Activated CD8-positive, alpha-beta memory T cell treated with anti-CD3 and anti-CD28 coated beads, Interleukin-2, amount 50 U/mL, for 24 hours (primary cell): ENCODE data around the gene PRR14.
A peak's percentile ranks its signal among the peaks of the same experiment; 100 is the strongest.
"Not testable (repeated sequence)": the region's sequence is repeated elsewhere in the genome, so short reads cannot be mapped to it uniquely, and the experiment has no call there.

Experiments used
- DNase-seq: peaks from one replicate; pipeline ENCODE4 v3.0.0-alpha.2; 2020; ENCODE audit errors: extremely low read depth

PRR14 gene

DNA sequence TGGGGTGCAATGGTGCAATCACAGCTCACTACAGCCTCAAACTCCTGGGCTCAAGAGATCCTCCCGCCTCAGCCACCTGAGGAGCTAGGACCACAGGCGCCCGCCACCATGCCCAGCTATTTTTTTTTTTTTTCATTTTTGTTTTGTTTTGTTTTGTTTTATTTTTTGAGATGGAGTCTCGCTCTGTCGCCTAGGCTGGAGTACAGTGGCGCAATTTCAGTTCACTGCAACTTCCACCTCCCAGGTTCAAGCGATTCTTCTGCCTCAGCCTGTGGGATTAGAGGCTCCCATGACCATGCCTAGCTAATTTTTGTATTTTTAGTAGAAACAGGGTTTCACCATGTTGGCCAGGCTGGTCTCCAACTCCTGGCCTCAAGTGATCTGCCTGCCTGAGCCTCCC, 18.3 kb upstream of the PRR14 start:
- not testable (repeated sequence) for DNase-seq

DNA sequence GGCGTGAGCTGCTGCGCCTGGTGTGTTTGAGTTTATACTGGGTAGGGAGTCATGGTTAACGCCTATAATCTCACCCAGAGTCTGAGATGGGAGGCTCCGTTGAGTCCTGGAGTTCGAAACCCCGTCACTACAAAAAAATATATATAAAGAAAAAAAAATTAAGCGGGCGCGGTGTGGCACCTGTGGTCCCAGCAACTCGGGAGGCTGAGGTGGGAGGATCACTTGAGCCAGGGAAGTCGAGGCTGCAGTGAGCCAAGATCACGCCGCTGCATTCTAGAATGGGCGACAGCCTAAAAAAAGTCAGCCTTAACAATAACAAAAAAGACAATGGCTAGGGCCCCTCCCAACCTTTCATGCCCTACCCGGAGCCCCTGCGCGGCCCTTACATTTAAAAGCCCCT, 17.2 kb upstream of the PRR14 start:
- DNase-seq = no peak

DNA sequence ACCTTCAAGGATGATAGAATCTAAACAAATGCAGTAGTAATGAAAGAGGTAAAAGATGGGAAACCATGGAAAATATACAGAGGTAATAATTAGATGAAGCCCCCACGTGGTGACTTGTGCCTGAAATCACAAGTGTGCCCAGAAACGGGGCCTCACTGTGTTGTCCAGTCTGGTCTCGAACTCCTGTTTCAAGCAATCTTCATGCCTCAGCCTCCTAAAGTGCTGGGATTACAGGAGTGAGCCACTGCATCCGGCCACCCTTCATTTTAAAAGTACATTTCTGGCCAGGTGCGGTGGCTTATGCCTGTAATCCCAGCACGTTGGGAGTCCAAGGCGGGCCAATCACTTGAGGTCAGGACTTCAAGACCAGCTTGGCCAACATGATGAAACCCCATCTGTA, 14.2 kb upstream of the PRR14 start:
- no peak for DNase-seq

DNA sequence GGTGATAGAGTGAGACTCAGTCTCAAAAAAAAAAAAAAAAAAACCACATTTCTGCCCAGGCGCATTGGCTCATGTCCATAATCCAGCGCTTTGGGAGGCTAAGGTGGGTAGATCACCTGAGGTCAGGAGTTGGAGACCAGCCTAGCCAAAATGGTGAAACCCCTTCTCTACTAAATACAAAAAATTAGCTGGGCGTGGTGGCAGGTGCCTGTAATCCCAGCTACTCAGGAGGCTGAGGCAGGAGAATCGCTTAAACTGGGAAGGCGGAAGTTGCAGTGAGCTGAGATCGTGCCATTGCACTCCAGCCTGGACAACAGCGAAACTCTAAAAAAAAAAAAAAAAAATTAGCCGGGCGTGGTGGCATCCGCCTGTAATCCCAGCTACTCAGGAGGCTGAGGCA, 13.6 kb upstream of the PRR14 start:
- not testable (repeated sequence) for DNase-seq

DNA sequence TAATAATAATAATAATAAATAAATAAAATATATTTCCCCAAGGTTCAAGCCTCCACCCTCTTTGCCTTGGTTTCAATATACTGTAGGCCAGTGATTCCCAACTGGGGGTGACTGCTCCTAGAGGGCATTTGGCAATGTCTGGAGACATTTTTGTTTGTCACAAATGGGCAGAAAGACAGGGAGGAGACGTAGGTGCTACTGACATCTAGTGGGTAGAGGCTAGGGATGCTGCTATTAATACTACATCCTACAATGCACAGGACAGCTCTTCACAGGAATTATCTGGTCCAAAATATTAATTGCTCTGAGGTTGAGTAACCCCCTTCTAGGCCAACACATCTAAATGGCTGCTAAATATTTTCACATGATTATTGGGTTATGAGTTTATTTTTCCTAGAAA, 12.8 kb upstream of the PRR14 start:
- DNase-seq = no peak

DNA sequence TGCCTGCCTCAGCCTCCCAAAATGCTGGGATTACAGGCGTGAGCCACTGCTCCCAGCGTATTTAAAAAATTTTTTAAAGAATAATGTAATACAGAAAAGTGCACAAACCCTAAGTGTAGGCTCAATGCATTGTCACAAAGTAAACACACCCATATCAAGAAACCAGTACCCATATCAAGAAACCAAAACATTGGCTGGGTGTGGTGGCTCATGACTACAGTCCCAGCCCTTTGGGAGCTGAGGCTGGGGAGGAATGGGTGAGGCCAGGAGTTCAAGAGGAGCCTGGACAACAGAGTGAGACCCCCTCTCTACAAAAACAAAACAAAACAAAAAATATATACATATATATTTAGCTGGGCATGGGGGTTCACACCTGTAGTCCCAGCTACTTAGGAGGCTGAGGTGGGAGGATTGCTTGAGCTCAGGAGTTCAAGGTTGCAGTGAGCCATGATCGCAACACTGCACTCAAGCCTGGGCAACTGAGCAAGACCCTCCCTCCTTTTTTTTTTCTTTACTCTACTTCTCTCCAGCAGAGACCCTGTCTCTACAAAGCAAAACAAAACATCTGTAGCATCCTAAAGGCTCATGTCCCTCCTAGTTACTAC, 9.3 kb upstream of the PRR14 start:
- no peak for DNase-seq

DNA sequence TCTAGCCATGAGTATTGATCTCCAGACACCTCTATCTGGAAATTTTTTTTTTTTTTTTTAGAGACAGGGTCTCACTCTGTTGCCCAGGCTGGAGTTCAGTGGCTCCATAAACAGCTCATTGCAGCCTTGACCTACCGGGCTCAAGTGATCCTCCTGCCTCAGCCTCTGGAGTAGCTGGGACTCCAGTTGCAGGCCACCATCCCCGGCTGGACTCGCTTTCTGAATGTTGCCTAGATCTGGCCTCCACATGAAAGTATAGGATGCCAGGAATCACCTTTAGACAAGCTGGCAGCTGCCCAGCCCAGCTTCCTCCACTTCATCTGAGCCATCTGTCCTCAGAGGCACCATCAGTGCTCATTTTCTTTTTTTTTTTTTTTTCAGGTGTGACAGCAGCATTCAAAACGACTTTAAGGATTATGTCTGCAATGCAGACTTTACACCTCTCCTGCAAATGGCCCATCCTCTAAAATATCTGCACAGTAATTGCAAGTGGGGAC, 6.4 kb upstream of the PRR14 start:
- no peak for DNase-seq

DNA sequence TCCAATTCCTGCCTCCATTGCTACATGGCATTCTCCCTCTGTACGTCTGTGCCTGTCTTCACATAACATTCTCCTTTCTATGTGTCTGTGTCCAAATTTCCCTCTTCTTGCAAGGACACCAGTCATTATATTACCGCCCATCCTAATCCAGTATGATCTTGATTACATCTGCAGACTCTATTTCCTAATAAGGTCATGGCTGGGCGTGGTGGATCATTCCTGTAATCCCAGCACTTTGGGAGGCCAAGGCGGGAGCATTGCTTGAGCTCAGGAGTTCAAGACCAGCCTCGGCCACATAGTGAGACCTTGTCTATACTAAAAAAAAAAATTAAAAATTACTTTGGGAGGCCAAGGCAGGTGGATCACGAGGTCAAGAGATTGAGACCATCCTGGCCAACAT, 5.0 kb upstream of the PRR14 start:
- no peak for DNase-seq

DNA sequence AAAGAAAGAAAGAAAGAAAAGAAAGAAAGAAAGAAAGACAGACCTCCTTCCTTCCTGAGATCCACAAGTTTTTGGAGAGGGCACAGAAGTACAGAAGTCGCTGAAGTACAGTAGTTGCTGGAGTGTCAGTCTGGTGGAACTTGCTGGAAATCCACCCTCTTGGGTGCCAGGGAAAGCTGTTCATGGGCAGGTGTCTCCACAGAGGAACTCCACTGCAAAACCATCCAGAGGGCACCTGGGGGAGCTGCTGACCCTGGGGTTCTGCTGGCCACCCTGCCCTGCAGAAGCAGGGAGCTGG, 3.5 kb upstream of the PRR14 start:
- DNase-seq = no peak

DNA sequence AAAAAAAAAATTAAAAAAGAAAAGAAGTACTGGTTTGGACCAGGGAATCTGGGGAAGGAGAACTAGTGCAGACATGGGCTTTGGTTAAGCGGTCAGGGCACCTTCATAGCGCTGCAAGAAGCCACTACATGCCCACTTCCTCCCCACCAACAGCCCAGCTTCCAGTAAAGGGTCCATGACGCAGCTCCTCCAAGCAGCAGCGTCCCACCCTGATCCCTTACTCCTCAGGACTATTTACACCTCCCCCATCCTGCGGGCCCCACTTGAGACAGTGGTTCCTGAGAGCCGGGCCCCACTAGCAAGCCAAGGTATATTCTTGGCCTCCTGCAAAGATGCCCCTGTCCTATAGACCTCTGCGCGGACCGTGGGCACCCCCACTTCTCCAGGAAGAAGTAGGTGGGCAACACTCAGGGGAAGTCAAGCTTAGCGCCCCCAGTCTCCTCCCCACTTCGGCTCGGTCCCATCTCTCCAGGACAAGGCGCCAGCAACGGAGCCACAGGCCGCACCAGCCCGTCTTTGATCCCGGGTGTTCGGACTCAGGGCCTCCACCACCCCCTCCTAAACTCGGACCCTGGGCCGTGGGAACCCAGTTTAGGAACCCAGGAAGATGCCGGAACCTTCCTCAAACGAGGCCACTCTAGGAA, 913 bp upstream of the PRR14 start:
- DNase-seq = no peak

DNA sequence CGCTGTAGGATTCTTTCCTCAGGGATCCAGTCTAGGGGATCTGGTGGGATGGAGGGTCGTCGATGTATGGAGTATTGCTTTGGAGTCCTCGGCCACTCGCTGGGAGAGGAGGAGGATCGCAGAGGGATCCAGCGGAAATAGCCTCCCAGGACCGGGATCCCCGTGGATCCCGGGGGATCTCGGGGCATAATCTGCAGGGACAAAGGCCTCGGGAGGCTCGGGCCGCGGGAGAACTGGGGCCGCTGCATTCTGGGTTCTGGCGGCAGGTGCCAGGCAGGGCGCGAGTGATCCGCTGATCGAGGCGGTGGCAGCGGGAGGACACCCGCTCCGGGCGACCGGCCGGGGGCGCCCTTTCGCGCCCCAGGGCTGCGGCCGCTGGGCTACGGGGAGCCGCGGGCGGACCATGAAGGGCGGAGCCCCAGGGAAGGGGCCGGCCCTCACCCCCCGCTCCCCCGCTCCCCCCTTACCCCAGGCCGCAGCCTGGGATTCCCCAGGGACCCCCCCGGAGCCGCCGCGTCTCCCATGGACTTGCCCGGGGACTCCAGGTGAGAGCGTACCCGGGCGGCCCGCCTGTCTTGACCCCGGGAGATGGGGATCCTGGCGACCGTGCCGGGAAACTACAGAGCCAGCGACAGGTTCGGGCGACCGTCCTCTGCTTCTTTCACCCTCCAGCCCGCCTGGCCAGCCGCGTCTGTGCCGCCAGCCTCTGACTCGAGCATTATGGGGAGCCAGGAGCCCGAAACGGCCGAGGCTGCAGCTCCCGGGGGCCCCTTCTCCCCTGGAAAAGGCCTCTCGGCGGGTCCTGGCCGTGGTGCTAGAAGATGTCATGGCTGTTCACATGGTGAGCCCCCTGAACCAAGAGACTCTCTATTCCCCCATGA, 604 bp downstream of the PRR14 start:
- no peak for DNase-seq

DNA sequence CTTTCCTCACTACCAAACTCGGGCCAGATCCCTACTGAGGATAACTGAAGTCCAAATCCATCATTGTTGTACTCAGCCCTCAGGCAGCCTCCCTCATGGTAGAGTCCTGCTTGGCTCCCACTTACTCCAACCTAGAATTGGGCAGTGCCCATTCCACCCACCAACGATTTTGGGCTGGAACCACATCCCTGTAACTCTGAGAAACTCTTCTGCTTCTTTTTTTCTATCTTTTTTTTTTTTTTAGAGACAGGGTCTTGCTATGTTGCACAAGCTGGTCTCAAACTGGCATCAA, 1.2 kb downstream of the PRR14 start:
- no peak for DNase-seq

DNA sequence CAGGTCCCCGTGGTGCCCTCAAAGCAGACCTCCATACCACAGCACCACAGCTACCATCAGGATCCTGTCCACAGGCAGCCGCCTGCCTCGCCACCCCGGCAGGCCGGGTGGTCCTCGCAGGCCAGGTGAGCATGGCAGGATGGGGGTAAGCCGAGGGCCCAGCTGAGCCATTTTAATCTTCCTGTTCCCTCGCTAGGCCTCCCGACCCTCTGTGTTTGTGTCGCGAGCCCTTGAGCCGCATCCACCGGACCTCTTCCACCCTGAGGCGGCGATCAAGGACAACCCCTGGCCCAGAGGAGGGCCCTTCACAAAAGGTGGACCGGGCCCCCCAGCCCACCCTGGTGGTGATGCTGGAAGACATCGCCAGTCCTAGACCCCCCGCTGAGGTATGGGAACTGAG, 2.0 kb downstream of the PRR14 start:
- no peak for DNase-seq

DNA sequence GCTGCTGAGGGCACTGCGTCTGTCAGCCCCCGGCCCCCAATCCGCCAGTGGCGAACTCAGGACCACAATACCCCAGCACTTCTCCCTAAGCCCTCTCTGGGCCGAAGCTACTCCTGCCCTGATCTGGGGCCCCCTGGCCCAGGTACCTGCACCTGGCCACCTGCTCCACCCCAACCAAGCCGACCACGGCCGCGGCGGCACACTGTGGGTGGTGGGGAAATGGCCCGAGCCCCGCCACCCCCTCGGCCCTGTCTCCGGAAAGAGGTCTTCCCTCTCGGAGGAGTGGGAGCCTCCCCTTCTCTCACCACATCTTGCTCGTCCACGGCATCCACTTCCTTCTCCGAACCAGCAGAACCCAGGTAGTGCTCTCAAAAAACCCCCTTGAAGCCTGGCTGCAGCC, 4.1 kb downstream of the PRR14 start:
- DNase-seq = no peak

DNA sequence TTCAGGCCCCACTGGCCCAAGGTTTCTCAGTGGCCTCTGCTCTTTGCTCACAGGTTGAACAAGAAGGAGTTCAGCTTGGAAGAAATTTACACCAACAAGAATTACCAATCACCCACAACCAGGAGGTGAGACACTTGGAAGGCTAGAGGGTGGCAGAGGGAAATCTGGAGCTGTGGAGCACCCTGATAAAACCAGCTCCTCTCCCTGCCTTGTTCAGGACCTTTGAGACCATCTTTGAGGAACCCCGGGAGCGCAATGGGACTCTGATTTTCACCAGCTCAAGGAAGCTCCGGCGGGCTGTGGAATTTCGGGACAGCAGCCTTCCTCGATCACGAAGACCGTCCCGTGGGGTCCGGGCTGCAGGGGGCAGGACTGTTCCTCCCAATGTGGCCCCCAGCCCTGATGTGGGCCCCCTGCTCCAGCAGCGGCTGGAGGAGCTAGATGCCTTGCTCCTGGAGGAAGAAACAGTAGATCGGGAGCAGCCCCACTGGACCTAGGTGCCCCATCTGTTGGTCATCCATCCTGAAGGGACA, 5.1 kb downstream of the PRR14 start:
- DNase-seq = no peak

DNA sequence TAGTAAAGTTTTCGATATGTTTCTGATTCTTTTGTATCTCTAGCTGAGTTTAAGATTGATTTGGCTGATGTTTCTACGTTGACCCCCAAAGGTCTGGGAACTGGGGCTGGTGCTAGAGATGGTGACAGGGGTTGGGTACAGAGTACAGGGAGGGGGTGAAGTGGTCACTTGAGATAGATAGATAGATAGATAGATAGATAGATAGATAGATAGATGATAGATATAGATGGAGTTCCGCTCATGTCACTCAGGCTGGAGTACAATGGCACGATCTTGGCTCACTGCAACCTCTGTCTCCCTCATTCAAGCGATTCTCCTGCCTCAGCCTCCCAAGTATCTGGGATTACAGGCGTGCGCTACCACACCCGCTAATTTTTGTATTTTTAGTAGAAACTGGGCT, 5.6 kb downstream of the PRR14 start:
- no peak for DNase-seq

DNA sequence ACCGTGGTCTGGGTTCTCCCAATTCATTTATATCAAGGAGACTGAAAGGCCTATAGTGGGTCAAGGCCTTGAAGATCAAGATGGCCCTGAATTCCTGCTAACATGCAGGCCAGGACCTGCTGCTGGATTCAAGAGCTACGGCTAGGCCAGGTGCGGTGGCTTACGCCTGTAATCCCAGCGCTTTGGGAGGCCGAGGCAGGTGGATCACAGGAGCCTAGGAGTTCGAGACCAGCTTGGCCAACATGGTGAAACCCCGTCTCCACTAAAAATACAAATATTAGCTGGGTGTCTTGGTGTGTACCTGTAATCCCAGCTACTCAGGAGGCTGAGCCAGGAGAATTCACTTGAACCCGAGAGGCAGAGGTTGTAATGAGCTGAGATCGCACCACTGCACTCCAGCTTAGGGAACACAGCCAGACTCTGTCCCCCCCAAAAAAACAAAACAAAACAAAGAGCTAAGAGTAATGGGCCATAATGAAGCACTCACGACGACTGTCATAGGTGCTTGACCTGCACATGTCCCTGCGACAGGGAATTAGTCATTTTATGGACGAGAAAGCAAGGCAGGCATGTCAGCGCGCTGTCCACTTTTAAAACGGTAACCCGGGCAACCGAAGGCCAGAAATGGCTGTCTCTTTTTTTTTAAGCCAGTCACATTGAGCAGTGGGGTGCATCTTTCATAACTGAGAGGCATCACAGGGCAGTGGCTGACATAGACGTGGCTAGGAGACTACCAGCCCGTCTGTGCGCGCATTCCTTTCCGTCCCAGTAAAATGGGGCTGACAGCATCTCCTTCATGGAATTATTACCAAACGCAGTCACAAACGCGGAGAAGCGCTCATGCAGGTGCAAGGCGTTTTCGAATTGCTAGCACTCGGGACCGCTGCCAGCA, 6.5 kb downstream of the PRR14 start:
- DNase-seq = no peak

DNA sequence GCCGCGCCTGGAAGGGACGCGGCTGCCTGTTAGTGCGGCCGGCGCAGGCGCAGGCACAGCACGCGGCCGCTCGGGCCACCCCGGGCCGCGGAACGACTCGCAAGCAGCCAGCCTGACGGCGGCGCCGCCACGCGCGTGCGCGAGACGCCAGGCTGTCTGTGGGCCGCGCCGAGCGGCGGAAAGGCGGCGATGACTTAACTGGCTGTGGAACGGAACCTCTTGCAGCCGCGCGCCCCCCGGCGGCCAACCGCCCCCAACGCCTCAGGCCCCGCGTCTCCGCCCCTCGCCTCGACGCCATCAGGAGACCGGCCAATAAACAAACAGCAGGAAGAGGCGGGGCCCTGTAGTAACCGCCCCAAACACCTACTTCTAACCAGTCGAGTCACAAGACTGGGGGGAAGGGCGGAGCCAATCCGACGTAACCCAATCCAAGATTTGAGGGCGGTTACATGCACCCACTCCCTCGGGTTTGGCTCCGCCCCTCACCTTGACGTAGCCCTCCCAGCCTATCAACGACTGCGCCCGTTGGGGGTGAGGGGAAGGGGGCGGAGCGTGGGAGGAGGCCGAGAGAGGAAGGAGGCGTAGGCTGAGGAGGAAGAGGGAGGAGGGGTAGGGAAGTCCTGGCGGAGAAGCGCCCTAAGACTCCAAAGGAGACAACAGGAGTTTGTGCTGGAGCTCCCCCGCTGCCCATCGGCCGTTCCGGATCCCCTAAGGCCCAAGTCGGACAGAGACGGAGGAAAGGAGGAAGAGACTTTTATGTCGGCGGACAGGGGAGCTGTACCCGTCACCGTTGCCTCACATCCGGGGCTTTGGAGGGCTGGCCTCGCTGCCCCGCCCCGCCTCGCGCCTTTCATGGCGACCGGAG, 7.3 kb downstream of the PRR14 start, which contains the start of gene FBRS:
TSS of gene FBRS (plus strand) at position 566 of the 865 bp plus-strand sequence. CDS start 1,088 bp downstream, outside the sequence.
- peak; percentile 100 for DNase-seq

DNA sequence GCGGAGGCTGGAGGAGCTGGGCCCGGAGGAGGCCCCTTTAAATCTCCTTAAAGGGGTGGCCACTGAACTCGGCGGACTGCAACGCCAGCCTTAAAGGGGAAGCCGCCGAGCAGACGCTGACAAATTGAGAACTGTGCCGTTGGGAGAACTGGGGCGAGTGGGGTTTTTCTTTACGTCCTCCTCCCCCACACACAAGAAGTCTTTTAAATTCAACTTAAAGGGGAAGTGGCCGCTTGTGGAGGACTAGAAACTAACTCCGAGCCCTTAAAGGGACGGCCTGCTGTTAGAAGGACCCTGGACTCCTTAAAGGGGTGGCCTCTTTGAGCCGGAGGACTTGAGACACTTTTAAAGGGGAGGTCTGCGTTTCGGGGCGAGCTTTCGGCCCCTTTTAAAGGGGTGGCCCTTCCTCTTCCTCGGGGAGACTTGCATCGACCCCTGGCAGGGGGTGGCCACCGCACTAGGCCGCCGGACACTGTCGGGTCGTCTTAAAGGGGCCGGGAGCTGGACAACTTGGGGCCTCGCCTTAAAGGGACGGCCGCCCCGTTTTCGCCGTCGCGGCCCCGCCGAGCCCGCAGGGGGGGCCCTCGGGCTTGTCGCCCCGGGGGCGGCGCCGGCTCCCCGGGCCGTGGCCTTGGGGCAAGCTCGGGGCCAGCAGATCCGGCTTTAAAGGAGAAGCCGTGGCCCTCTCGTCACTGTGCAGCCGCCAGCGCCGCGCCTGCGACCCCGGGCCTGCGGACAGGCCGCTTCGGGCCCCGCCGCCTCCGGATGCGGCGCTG, 8.2 kb downstream of the PRR14 start:
- peak; percentile 83 for DNase-seq
